Cardiac fibroblast (primary cell): ENCODE results near the gene COQ10B.

Experiments
- DNase-seq, 2 donors: peaks; one replicate each; pipeline versions ENCODE4 v3.0.0 to v3.0.0-alpha.2; 2010; ENCODE audit warnings: low read depth in 2 of 2
- H3K4me3 ChIP-seq, 2 donors: replicated peaks in 1 of 2; 1 replicate in 1 of 2; 2 replicates in 1 of 2; pipeline ENCODE4 v1.5.1; 2011; ENCODE audit warnings: low read depth in 2 of 2, low read length in 2 of 2, mild to moderate bottlenecking in 2 of 2, moderate library complexity in 1 of 2
- CTCF ChIP-seq: IDR thresholded peaks from one replicate; pipeline ENCODE4 v1.5.1; 2011; ENCODE audit warnings: low read depth, mild to moderate bottlenecking, low read length, inconsistent platforms

COQ10B gene

GRCh38 chr2:197514754-197515153, 61.4 kb downstream of the COQ10B start:
- peak in 1 of 2 donors; percentile 15 for DNase-seq
- no peak overlapping the region for H3K4me3 ChIP-seq
- no peak for TF ChIP-seq CTCF

- DNase-seq: peak in 1 of 2 donors; percentile 43
- no peak for TF ChIP-seq CTCF
- peak overlapping the region; percentile 92 to 96 for H3K4me3 ChIP-seq
Measured at GRCh38 chr2:197515315-197515738, 62.0 kb downstream of the COQ10B start.

DNA sequence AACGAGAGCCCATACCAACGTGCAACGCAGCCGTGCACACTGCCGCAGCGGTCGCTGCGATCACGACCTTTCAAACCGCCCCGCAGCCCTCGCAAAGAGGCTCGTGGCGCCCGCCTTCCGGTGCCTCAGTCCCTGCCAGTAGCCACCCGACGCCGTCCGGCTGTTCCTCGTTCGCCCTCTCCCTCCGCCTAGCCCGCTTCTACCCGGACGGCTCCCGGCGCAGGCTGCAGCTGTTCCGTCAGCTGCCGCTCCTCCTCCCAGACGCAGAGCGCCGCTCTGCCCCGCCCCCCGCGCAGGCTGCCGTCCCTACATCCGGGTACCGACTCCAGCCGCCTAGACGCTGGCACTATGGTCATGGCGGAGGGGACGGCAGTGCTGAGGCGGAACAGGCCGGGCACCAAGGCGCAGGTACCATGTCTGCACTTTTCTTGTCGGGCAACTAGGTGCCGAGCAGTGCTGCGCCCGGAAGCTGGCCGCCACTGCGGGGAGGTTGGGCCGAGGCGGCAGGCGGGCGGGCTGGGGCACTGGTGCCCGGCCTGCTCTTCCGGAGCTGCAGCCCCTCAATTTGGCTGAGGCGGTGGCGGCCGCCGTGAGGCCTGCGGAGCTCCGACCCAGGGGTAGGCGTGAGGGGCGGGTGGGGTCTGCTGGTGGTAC, 62.5 kb downstream of the COQ10B start, which contains the start of gene MOB4:
Gene MOB4, plus strand, starts transcription at position 328 of the 654 bp plus-strand sequence. Its CDS starts 21 bp downstream, at position 349.
- no peak for TF ChIP-seq CTCF
- peak within 1 kb of the TSS; percentile 92 to 96 for H3K4me3 ChIP-seq
- peak; percentile 96 to 97 for DNase-seq

- DNase-seq: peak; percentile 21 to 38
Measured at GRCh38 chr2:197516393-197516761, 63.0 kb downstream of the COQ10B start.

DNA sequence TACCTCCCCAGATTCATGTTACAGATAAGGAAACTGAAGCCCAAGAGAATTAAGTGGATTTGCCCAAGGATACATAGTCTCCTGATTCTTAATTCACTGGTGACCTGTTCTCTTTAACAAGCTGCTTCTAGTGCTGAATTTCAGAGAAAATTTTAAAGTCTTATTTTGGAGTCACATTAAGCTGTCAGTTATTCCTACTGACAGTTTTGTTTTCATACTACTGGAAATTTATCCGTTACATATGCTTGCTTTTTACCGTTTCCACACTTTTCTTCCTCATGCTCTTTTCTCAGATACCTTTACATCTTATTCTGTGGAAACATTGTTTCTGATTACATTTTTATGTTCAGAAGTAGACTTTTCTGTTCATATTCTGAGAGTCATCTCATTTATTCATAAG, 63.8 kb downstream of the COQ10B start:
- no peak for TF ChIP-seq CTCF
- peak in 1 of 2 donors; percentile 5 for DNase-seq
- H3K4me3 ChIP-seq: peak overlapping the region; percentile 92 to 96

More at GRCh38 chr2:197516393-197516761, 63.0 kb downstream of the COQ10B start:
- H3K4me3 ChIP-seq: peak overlapping the region; percentile 92 to 96
- no peak for TF ChIP-seq CTCF
